ENCODE data around the gene KANSL1.
"Not testable (repeated sequence)": the region's sequence is repeated elsewhere in the genome, so short reads cannot be mapped to it uniquely, and the experiment has no call there.

Gene KANSL1

GRCh38 chr17:46192189-46192438, 1.1 kb downstream of the KANSL1 start:
- no peak for DNase-seq (ENCODE audit: low read depth)

- DNase-seq (ENCODE audit: low read depth), result no peak
These were observed 1.7 kb downstream of the KANSL1 start for GRCh38 chr17:46191322-46192188.

GRCh38 chr17:46190763-46191162, 2.5 kb downstream of the KANSL1 start:
- DNase-seq (ENCODE audit: low read depth), result no peak

- not testable (repeated sequence) for DNase-seq (ENCODE audit: low read depth)
These were observed 6.4 kb downstream of the KANSL1 start for GRCh38 chr17:46186827-46187235.

GRCh38 chr17:46184696-46185095, 8.5 kb downstream of the KANSL1 start:
- no peak for DNase-seq (ENCODE audit: low read depth)

GRCh38 chr17:46183383-46183782, 9.8 kb downstream of the KANSL1 start:
- not testable (repeated sequence) for DNase-seq (ENCODE audit: low read depth)

GRCh38 chr17:46182961-46183360, 10.3 kb downstream of the KANSL1 start:
- DNase-seq (ENCODE audit: low read depth), result no peak

- no peak for DNase-seq (ENCODE audit: low read depth)
These were observed 11.3 kb downstream of the KANSL1 start for GRCh38 chr17:46181940-46182339.

- DNase-seq (ENCODE audit: low read depth), result not testable (repeated sequence)
These were observed 11.9 kb downstream of the KANSL1 start for GRCh38 chr17:46181316-46181715.

GRCh38 chr17:46180892-46181274, 12.3 kb downstream of the KANSL1 start:
- no peak for DNase-seq (ENCODE audit: low read depth)

- not testable (repeated sequence) for DNase-seq (ENCODE audit: low read depth)
These were observed 12.9 kb downstream of the KANSL1 start for GRCh38 chr17:46180185-46180891.

GRCh38 chr17:46179375-46179999, 13.7 kb downstream of the KANSL1 start:
- DNase-seq (ENCODE audit: low read depth), result no peak

- DNase-seq (ENCODE audit: low read depth), result no peak
These were observed 14.5 kb downstream of the KANSL1 start for GRCh38 chr17:46178550-46179214.

- no peak for DNase-seq (ENCODE audit: low read depth)
These were observed 16.3 kb downstream of the KANSL1 start for GRCh38 chr17:46176975-46177374.

GRCh38 chr17:46175891-46176290, 17.3 kb downstream of the KANSL1 start:
- no peak for DNase-seq (ENCODE audit: low read depth)

GRCh38 chr17:46173153-46173552, 20.1 kb downstream of the KANSL1 start:
- DNase-seq (ENCODE audit: low read depth), result no peak

GRCh38 chr17:46171939-46172338, 21.3 kb downstream of the KANSL1 start:
- DNase-seq (ENCODE audit: low read depth), result no peak

- DNase-seq (ENCODE audit: low read depth), result no peak
These were observed 22.4 kb downstream of the KANSL1 start for GRCh38 chr17:46170639-46171429.

- no peak for DNase-seq (ENCODE audit: low read depth)
These were observed 23.2 kb downstream of the KANSL1 start for GRCh38 chr17:46169913-46170638.

GRCh38 chr17:46167826-46168569, 25.2 kb downstream of the KANSL1 start:
- DNase-seq (ENCODE audit: low read depth), result peak; percentile 49

All from fibroblast of the conjunctiva (primary cell).